Vagina (tissue), 2 donors: Measurements from ENCODE around the gene CDO1. TPM values are rescaled to one million over a fixed set of nuclear protein-coding genes. Genes with fewer than 3 reads are reported as not detected.
"Not testable (repeated sequence)": the region's sequence is repeated elsewhere in the genome, so short reads cannot be mapped to it uniquely, and the experiment has no call there.

ENCODE experiments used
- DNase-seq, 2 donors: peaks; one replicate each; pipeline ENCODE4 v3.0.0-alpha.2; 2017; ENCODE audit errors: extremely low spot score in 2 of 2
- H3K27ac ChIP-seq: fragments of 200-600 bp; sonication (generic); one replicate; pipeline ENCODE4 v1.5.1; 2019
- H3K27me3 ChIP-seq: fragments of 200-600 bp; sonication (generic); one replicate; pipeline ENCODE4 v1.5.1; 2019
- H3K36me3 ChIP-seq, 2 donors: fragments of 200-600 bp; sonication (generic); one replicate each; pipeline ENCODE4 v1.5.1; 2017 to 2019
- H3K4me1 ChIP-seq: fragments of 200-600 bp; sonication (generic); one replicate; pipeline ENCODE4 v1.5.1; 2019
- H3K4me3 ChIP-seq, 2 donors: fragments of 200-600 bp; sonication (generic); 1 replicate in 1 of 2; 2 replicates in 1 of 2; pipeline ENCODE4 v1.5.1; 2016 to 2019
- H3K9me3 ChIP-seq: fragments of 200-600 bp; sonication (generic); one replicate; pipeline ENCODE4 v1.5.1; 2019
- POLR2A ChIP-seq, 2 donors: fragments of 450-650 bp; IDR thresholded peaks; one replicate each; pipeline ENCODE4 v1.6.1; 2017; ENCODE audit warnings: antibody characterized with exemption in 2 of 2, mild to moderate bottlenecking in 2 of 2, moderate library complexity in 2 of 2
- POLR2AphosphoS5 ChIP-seq, 2 donors: sonication (generic); formaldehyde crosslinking; IDR thresholded peaks; one replicate each; pipeline ENCODE4 v1.9.0; 2017; ENCODE audit warnings: antibody characterized with exemption in 2 of 2, mild to moderate bottlenecking in 2 of 2, low read depth in 1 of 2; ENCODE audit not compliant: insufficient read depth in 1 of 2
- intact Hi-C: fragments of 100-400 bp; cut with DNase I; formaldehyde crosslinking; loops from one replicate; pipeline ENCODE4 v1.15.1; 2023
- total RNA-seq: library from RNA; depleted of rRNA; stranded (reverse); fragments of >200 nt; gene quantifications from one replicate; pipeline ENCODE4 v1.2.3, GENCODE V29; 2016
- TF ChIP-seq, protein P1 (sequence below), 3 experiments: fragments of 450-650 bp in 2 of 3; fragments of 200-600 bp in 1 of 3; sonication (generic) in 1 of 3; IDR thresholded peaks; one replicate each; pipeline ENCODE4 v1.5.1; 2017 to 2019; ENCODE audit warnings: antibody characterized with exemption in 3 of 3, mild to moderate bottlenecking in 2 of 3, moderate library complexity in 2 of 3

The CDO1 gene
- total RNA-seq, 1 donor from 2014 or later, result 16.0 TPM

DNA sequence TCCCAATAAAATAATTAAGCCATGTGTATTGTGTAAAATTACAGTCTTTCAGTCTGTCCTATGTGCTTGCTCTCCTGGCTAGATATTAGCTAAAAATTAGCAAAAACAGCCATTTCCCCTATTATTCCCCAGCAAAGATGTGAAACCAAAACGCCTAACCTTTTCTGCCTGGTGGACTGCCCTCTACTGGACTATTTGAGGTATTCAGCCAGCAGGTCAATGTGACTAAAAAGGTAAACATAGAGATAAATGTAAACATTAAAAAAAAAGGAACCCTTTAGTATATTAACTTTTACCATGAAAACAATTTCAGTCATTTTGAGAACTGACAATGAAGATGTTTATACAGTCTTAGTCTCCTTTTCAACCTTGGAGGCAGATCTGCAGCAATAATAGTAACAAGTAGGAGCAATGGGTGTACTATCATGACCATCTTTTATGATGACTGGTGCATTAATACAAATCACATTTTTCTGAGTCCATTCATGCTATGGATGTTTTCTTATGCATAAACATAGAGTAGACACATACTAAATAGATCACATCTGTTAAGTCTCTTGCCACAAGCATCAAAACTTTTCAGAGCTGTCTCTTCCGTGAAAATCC is 14.8 kb upstream of the CDO1 start:
- DNase-seq, result no peak
- H3K27me3 ChIP-seq, result no peaks in the 10 kb centered on the region
- TF ChIP-seq POLR2AphosphoS5 (IDR thresholded peaks at IDR 0.05; ENCODE audit: insufficient read depth in 1 of 2, low read depth in 1 of 2) (no peak), POLR2A (IDR thresholded peaks at IDR 0.05) (no peak)
- TF ChIP-seq, protein P1, sequence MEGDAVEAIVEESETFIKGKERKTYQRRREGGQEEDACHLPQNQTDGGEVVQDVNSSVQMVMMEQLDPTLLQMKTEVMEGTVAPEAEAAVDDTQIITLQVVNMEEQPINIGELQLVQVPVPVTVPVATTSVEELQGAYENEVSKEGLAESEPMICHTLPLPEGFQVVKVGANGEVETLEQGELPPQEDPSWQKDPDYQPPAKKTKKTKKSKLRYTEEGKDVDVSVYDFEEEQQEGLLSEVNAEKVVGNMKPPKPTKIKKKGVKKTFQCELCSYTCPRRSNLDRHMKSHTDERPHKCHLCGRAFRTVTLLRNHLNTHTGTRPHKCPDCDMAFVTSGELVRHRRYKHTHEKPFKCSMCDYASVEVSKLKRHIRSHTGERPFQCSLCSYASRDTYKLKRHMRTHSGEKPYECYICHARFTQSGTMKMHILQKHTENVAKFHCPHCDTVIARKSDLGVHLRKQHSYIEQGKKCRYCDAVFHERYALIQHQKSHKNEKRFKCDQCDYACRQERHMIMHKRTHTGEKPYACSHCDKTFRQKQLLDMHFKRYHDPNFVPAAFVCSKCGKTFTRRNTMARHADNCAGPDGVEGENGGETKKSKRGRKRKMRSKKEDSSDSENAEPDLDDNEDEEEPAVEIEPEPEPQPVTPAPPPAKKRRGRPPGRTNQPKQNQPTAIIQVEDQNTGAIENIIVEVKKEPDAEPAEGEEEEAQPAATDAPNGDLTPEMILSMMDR (IDR thresholded peaks at IDR 0.05), result peak in 2 of 3 experiments; percentile 34 to 39
- H3K4me3 ChIP-seq, result no peak overlapping the region
- H3K36me3 ChIP-seq, result peaks cover 0 to 59% of the 10 kb centered on the region in 2 donors
- no peaks in the 10 kb centered on the region for H3K9me3 ChIP-seq
- no peaks in the 10 kb centered on the region for H3K4me1 ChIP-seq
- no peak overlapping the region for H3K27ac ChIP-seq
- intact Hi-C loops, result loop anchor here (5.0 kb wide), 1 partner anchor 1866 kb away; no protein-coding TSS in a partner anchor

GRCh38 chr5:115829913-115830312 is 13.5 kb upstream of the CDO1 start:
- H3K27ac ChIP-seq, result no peak overlapping the region
- no peaks in the 10 kb centered on the region for H3K27me3 ChIP-seq
- no peak for DNase-seq
- intact Hi-C loops, result loop anchor here (5.0 kb wide), 1 partner anchor 1867 kb away; no protein-coding TSS in a partner anchor
- TF ChIP-seq POLR2AphosphoS5 (IDR thresholded peaks at IDR 0.05; ENCODE audit: insufficient read depth in 1 of 2, low read depth in 1 of 2) (no peak), POLR2A (IDR thresholded peaks at IDR 0.05) (no peak)
- TF ChIP-seq, protein P1 (IDR thresholded peaks at IDR 0.05), result no peak
- H3K36me3 ChIP-seq, result peaks cover 0 to 49% of the 10 kb centered on the region in 2 donors
- H3K4me3 ChIP-seq, result no peak overlapping the region
- H3K9me3 ChIP-seq, result no peaks in the 10 kb centered on the region
- H3K4me1 ChIP-seq, result no peaks in the 10 kb centered on the region

DNA sequence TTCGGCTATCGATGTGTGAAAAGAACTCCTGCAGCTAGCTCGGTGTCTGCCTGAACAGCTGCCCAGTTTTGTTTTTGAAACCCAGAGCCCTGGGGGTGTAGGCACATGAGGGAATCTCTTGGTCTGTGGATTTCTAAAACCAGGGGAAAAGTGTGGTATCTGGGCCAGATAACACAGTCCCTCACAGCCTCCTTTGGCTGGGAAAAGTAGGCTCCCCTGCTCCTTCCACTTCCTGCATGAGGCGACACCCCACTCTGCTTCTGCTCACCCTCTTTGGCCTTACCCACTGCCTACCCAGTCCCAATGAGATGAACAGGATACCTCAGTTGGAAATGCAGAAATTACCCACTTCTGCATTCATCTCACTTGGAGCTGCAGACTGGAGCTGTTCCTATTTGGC is 9.5 kb upstream of the CDO1 start:
- H3K4me1 ChIP-seq, result no peaks in the 10 kb centered on the region
- no peaks in the 10 kb centered on the region for H3K9me3 ChIP-seq
- no peak for DNase-seq
- no peak overlapping the region for H3K27ac ChIP-seq
- TF ChIP-seq POLR2AphosphoS5 (IDR thresholded peaks at IDR 0.05; ENCODE audit: insufficient read depth in 1 of 2, low read depth in 1 of 2) (no peak), POLR2A (IDR thresholded peaks at IDR 0.05) (no peak)
- TF ChIP-seq, protein P1 (IDR thresholded peaks at IDR 0.05), result no peak
- H3K27me3 ChIP-seq, result no peaks in the 10 kb centered on the region
- H3K36me3 ChIP-seq, result peaks cover 0 to 23% of the 10 kb centered on the region in 2 donors
- no peak overlapping the region for H3K4me3 ChIP-seq
- intact Hi-C loops, result no loop called here

GRCh38 chr5:115824983-115825382 is 8.5 kb upstream of the CDO1 start:
- H3K9me3 ChIP-seq, H3K4me1 ChIP-seq, H3K27me3 ChIP-seq, DNase-seq, intact Hi-C loops, H3K4me3 ChIP-seq, H3K27ac ChIP-seq: not testable (repeated sequence)
- H3K36me3 ChIP-seq, result peaks cover 0 to 14% of the 10 kb centered on the region in 2 donors

GRCh38 chr5:115820846-115821245 is 4.4 kb upstream of the CDO1 start:
- TF ChIP-seq POLR2AphosphoS5 (IDR thresholded peaks at IDR 0.05; ENCODE audit: insufficient read depth in 1 of 2, low read depth in 1 of 2) (no peak), POLR2A (IDR thresholded peaks at IDR 0.05) (no peak)
- TF ChIP-seq, protein P1 (IDR thresholded peaks at IDR 0.05), result no peak
- no peak overlapping the region for H3K27ac ChIP-seq
- no peak overlapping the region for H3K4me3 ChIP-seq
- H3K36me3 ChIP-seq, result no peaks in the 10 kb centered on the region
- no peak for DNase-seq
- intact Hi-C loops, result no loop called here
- peaks cover 12% of the 10 kb centered on the region for H3K4me1 ChIP-seq
- no peaks in the 10 kb centered on the region for H3K27me3 ChIP-seq
- no peaks in the 10 kb centered on the region for H3K9me3 ChIP-seq
